AG04450 (cell line): ENCODE data around the gene KRTAP5-6. TPM values are rescaled to one million over a fixed set of nuclear protein-coding genes. Genes with fewer than 3 reads are reported as not detected.

Experiments
- CTCF ChIA-PET: fragments of 300-600, 350-600 bp; formaldehyde crosslinking; extraction: SDS; loops from one replicate; lab custom pipeline; 2022; ENCODE audit warnings: antibody characterized with exemption, inconsistent platforms; lab: Charles Lee
- POLR2A ChIA-PET: fragments of 350-600 bp; formaldehyde crosslinking; extraction: SDS; loops from one replicate; lab custom pipeline; 2021; ENCODE audit warnings: antibody characterized with exemption, inconsistent platforms; lab: Yijun Ruan, JAX
- DNase-seq: peaks from one replicate; pipeline ENCODE4 v3.0.0-alpha.2; 2011; ENCODE audit warnings: low read depth, low spot score
- H3K27ac ChIP-seq: one replicate; pipeline ENCODE4 v1.5.1; 2012; ENCODE audit warnings: low read depth, low read length, control low read depth
- H3K27me3 ChIP-seq: one replicate; pipeline ENCODE4 v1.6.0; 2012; ENCODE audit warnings: low read length; ENCODE audit not compliant: control insufficient read depth, insufficient read depth
- H3K4me3 ChIP-seq: 2 replicates; pipeline ENCODE4 v1.5.1; 2011; ENCODE audit warnings: mild to moderate bottlenecking, low read depth, low read length, control low read depth
- H3K9me3 ChIP-seq: 2 replicates; pipeline ENCODE4 v1.5.1; 2012; ENCODE audit warnings: low read length; ENCODE audit not compliant: control insufficient read depth, insufficient read depth
- CTCF ChIP-seq: IDR thresholded peaks from 2 replicates; pipeline ENCODE4 v1.5.1; 2011; ENCODE audit warnings: low read depth, low read length, control low read depth, inconsistent platforms
- polyA plus RNA-seq: library from polyadenylated mRNA; depleted of rRNA; stranded (reverse); fragments of >200 nt; gene quantifications from 2 replicates; pipeline ENCODE4 v1.2.3, GENCODE V29; 2011

Gene KRTAP5-6
- polyA plus RNA-seq, 1 experiment, result not detected

- no peak for TF ChIP-seq CTCF
- Histone ChIP-seq H3K27ac (no peak overlapping the region), H3K4me3 (no peak overlapping the region), H3K9me3 (no peaks in the 10 kb centered on the region; the same call in 1 of the 2 replicates), H3K27me3 (peaks cover 34% of the 10 kb centered on the region)
- CTCF ChIA-PET, result interaction anchor here (3.6 to 3.7 kb wide), 2 partner anchors 19 to 22 kb away, joined by 20 to 25 read pairs; no protein-coding TSS in a partner anchor
- POLR2A ChIA-PET, result no interaction called here
- DNase-seq, result no peak
Observed at GRCh38 chr11:1674173-1675131, 22.5 kb upstream of the KRTAP5-6 start.

GRCh38 chr11:1675536-1676228 lies 21.3 kb upstream of the KRTAP5-6 start:
- DNase-seq, result no peak
- Histone ChIP-seq H3K4me3 (no peak overlapping the region), H3K27ac (no peak overlapping the region), H3K9me3 (peaks cover 3% of the 10 kb centered on the region; the same call in 1 of the 2 replicates), H3K27me3 (peaks cover 34% of the 10 kb centered on the region)
- no peak for TF ChIP-seq CTCF
- CTCF ChIA-PET, result interaction anchor here (1.7 to 3.7 kb wide), 3 partner anchors 18 to 325 kb away, joined by 3 to 25 read pairs (median 20); no protein-coding TSS in a partner anchor
- POLR2A ChIA-PET, result no interaction called here

- H3K27me3 ChIP-seq, result peaks cover 34% of the 10 kb centered on the region
- ChIA-PET POLR2A (no interaction called here), CTCF (interaction anchor here (1.7 to 3.7 kb wide), 3 partner anchors 17 to 325 kb away, joined by 3 to 25 read pairs (median 20); no protein-coding TSS in a partner anchor)
- TF ChIP-seq CTCF, result no peak
- DNase-seq, result no peak
- H3K27ac ChIP-seq, result no peak overlapping the region
- no peak overlapping the region for H3K4me3 ChIP-seq
- H3K9me3 ChIP-seq, result peaks cover 3% of the 10 kb centered on the region; the same call in 1 of the 2 replicates
Observed at GRCh38 chr11:1676229-1676740, 20.7 kb upstream of the KRTAP5-6 start.

- TF ChIP-seq CTCF, result no peak
- no peak overlapping the region for H3K4me3 ChIP-seq
- H3K27me3 ChIP-seq, result peaks cover 13% of the 10 kb centered on the region
- no peak overlapping the region for H3K27ac ChIP-seq
- ChIA-PET POLR2A (interaction anchor here (0.6 kb wide), 1 partner anchor 11 kb away, joined by 3 read pairs; no protein-coding TSS in a partner anchor), CTCF (interaction anchor here (0.8 to 5.6 kb wide), 4 partner anchors 13 to 322 kb away, joined by 3 to 54 read pairs (median 12); no protein-coding TSS in a partner anchor)
- H3K9me3 ChIP-seq, result peaks cover 3% of the 10 kb centered on the region; the same call in 1 of the 2 replicates
- DNase-seq, result no peak
Observed at GRCh38 chr11:1679881-1680280, 17.1 kb upstream of the KRTAP5-6 start.
